Gastroesophageal sphincter (tissue), 3 donors: Measurements from ENCODE around the gene FAM163A.
"Not testable (repeated sequence)": the region's sequence is repeated elsewhere in the genome, so short reads cannot be mapped to it uniquely, and the experiment has no call there.

Experiments
- POLR2A ChIP-seq, 2 donors: fragments of 450-650 bp; IDR thresholded peaks; one replicate each; pipeline ENCODE4 v1.6.1; 2017; ENCODE audit warnings: antibody characterized with exemption in 2 of 2, mild to moderate bottlenecking in 2 of 2, moderate library complexity in 1 of 2
- TF ChIP-seq, protein P1 (sequence below), 4 experiments: fragments of 200-600 bp in 2 of 4; fragments of 450-650 bp in 2 of 4; sonication (generic) in 1 of 4; IDR thresholded peaks; one replicate each; pipeline ENCODE4 v1.5.1; 2017 to 2019; ENCODE audit warnings: antibody characterized with exemption in 4 of 4, mild to moderate bottlenecking in 2 of 4, moderate library complexity in 2 of 4

DNA sequence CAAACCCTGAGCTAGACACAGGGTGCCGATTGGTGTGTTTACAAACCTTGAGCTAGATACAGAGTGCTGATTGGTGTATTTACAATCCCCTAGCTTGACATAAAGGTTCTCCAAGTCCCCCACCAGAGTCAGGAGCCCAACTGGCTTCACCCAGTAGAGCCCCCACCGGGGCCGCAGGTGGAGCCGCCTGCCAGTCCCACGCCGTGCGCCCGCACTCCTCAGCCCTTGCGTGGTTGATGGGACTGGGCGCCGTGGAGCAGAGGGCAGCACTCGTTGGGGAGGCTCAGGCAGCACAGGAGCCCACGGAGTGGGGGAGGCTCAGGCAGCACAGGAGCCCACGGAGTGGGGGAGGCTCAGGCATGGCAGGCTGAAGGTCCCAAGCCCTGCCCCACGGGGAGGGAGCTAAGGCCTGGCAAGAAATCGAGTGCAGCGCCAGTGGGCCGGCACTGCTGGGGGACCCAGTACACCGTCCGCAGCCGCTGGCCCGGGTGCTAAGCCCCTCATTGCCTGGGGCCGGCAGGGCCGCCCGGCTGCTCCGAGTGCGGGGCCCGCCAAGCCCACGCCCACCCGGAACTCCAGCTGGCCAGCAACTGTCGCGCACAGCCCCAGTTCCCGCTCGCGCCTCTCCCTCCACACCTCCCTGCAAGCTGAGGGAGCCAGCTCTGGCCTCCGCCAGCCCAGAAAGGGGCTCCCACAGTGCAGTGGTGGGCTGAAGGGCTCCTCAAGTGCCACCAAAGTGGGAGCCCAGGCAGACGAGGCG lies 93.8 kb downstream of the FAM163A start:
- not testable (repeated sequence) for TF ChIP-seq POLR2A (IDR thresholded peaks at IDR 0.05)
- TF ChIP-seq, protein P1, sequence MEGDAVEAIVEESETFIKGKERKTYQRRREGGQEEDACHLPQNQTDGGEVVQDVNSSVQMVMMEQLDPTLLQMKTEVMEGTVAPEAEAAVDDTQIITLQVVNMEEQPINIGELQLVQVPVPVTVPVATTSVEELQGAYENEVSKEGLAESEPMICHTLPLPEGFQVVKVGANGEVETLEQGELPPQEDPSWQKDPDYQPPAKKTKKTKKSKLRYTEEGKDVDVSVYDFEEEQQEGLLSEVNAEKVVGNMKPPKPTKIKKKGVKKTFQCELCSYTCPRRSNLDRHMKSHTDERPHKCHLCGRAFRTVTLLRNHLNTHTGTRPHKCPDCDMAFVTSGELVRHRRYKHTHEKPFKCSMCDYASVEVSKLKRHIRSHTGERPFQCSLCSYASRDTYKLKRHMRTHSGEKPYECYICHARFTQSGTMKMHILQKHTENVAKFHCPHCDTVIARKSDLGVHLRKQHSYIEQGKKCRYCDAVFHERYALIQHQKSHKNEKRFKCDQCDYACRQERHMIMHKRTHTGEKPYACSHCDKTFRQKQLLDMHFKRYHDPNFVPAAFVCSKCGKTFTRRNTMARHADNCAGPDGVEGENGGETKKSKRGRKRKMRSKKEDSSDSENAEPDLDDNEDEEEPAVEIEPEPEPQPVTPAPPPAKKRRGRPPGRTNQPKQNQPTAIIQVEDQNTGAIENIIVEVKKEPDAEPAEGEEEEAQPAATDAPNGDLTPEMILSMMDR (IDR thresholded peaks at IDR 0.05) = not testable (repeated sequence)
